ENCODE measurements around the gene SLC66A2.

DNA sequence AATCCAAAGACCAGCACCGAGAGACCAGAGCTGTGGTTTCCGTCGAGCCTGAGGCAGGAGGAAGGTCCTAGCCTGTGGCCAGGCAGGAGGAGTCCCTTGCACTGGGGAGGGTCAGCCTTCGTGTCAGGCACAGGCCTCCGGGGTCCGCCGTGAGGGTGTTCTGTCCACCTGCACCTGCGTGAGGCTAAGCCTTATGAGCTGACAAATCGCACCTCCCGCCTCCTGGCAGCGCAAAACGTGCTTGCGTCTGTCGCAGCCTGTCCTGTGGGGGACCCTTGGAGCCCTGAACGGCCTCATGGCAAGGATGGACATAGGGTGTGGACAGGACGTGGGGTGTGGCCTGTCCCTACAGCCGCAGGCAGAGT, 80.4 kb downstream of the SLC66A2 start:
- TF ChIP-seq, protein P1, sequence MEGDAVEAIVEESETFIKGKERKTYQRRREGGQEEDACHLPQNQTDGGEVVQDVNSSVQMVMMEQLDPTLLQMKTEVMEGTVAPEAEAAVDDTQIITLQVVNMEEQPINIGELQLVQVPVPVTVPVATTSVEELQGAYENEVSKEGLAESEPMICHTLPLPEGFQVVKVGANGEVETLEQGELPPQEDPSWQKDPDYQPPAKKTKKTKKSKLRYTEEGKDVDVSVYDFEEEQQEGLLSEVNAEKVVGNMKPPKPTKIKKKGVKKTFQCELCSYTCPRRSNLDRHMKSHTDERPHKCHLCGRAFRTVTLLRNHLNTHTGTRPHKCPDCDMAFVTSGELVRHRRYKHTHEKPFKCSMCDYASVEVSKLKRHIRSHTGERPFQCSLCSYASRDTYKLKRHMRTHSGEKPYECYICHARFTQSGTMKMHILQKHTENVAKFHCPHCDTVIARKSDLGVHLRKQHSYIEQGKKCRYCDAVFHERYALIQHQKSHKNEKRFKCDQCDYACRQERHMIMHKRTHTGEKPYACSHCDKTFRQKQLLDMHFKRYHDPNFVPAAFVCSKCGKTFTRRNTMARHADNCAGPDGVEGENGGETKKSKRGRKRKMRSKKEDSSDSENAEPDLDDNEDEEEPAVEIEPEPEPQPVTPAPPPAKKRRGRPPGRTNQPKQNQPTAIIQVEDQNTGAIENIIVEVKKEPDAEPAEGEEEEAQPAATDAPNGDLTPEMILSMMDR (conservative IDR thresholded peaks at IDR 0.05 in 1 of 2, IDR thresholded peaks at IDR 0.05 in 1 of 2; ENCODE audit: extremely low read depth in 1 of 2, insufficient read depth in 1 of 2, low read depth in 1 of 2, low read length in 2 of 2) = no peak
- TF ChIP-seq EZH2 (IDR thresholded peaks at IDR 0.05; ENCODE audit: borderline replicate concordance, low read length) = no peak
